ENCODE data around the gene UAP1.

The UAP1 gene

DNA sequence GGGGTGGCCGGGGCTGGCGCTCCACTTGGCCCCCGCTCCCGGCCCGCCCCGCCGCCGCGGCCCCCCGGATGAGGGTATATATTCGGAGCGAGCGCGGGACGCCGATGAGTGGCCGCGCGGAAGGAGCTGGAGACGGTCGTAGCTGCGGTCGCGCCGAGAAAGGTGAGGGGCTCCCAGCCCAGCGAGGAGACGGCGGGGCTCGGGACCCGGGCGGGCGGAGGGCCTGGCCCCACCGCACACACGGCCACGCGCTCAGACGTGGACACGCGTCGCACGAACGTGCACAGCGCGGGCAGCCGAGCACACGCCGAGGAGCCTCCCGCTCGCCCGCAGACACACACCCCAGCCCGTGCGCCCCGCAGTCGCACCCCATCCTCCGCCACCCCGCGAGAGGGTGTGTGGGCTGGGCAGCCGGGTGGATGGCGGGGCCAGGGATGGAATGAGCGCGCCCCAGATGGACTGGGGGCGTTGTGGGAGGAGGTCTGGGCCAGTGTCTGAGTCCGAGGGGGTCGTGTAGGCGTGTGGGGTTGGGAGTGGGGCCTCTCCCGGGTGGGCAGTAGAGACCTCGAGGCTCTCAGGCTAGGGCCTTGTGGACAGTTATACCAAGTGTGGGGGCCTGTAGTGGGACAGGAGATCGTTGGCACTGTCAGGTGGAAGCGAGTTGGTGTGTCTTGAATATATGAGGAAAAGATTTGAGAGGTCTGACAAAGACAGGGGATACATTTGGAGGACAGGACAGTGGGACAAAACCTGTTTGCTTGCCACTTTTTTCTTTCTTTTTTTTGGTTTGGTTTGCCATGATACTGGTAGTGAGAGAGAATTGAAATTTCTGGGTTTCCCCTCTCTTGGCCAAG, at the start of gene UAP1:
Gene UAP1 (plus strand): TSS at position 107 of the 854 bp plus-strand sequence. CDS start 4,347 bp downstream, outside the sequence.
- no peak for DNase-seq

GRCh38 chr1:162527314-162527713, 34.2 kb upstream of the UAP1 start:
- no peak for DNase-seq

DNA sequence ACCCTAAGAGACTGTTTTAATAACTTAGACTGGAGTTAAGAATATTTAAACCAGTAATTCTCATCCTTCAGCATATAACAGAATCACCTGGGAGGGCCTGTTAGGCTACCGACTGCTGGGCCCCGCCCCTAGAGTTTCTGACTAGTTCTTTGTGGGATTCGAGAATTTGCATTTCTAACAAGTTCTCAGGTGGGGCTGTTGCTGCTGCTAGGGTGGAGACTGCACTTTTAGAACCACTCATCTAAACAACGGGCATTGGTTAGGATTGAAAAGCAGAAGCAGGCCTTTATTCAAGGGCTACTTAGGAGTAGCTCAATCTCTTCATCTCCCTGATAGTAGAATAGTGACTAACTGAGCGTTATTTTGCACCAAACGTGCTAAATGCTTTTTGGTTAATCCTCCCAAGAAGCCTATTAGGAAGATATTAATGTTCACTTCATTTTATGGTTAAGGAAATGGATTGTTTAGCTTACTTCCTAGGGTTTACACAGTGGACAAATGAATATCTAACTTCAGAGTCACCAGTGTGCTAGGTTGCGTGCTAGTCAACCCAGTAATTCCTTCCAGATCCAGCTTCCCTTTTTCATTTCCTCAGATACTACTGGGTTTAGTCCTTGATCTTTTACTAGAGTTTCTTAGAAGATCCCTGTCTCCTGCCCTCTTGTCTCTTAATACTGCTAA, 31.1 kb upstream of the UAP1 start:
- DNase-seq: no peak

GRCh38 chr1:162530988-162531319, 30.6 kb upstream of the UAP1 start:
- DNase-seq: no peak

- DNase-seq: no peak
These were observed 26.0 kb upstream of the UAP1 start for GRCh38 chr1:162535501-162535900.

DNA sequence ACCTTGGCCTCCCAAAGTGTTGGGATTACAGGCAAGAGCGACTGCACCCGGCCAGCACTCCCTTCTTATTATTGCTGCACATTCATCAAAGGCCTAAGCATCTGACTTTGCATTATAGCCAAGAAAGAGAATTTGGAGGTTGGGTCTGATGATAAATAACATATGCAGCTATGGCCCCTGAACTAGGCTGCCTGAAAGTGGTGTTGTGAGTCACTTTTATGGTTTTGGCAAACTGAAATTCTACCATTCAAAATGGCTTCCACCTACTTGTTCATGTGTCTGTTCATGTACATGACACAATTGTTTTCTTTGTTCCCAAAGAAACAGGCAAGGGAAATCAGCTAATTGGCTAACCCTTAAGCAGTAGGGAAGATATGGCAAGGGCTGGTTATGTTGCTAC, 25.0 kb upstream of the UAP1 start:
- DNase-seq: no peak

DNA sequence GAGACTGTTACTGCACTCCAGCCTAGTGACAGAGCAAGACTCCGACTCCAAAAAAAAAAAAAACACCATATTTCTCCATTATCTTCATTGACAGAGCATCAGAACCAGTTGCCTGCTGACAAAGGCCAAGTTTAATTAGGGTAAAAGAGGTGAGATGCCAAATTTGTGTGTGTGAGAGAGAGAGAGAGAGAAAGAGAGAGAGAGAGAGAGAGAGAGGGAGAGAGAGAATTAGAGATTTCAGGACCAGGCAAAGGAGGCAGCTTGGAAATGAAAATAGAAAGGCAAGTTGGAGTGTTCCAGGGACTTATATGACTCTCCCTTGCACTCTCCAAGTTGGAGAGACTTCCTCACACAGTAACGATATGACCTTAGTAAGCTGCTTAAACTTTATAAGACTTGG, 24.3 kb upstream of the UAP1 start:
- no peak for DNase-seq

GRCh38 chr1:162538815-162539431, 22.6 kb upstream of the UAP1 start:
- peak; percentile 69 for DNase-seq

- DNase-seq: peak; percentile 72
These were observed 19.8 kb upstream of the UAP1 start for GRCh38 chr1:162541619-162542141.

- no peak for DNase-seq
These were observed 18.3 kb upstream of the UAP1 start for GRCh38 chr1:162543228-162543627.

DNA sequence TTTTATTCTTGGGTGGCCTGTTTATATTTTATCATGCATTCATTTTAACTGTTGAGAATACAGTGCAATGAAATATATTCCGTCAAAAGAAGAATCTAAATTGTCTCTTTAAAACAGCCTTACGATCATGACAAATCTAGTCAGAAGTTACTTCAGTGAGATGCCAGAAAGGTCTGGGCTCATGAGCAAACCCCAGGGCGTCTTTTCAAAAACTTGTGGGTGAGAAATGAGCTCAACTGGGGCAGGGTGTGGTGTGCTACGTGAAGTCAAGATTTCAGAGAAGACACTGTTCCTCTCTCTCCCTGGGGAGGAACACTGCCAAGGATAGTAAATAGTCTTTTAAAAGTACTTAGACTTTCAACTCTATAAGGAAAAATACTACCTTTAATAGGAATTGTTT, 13.4 kb upstream of the UAP1 start:
- no peak for DNase-seq

DNA sequence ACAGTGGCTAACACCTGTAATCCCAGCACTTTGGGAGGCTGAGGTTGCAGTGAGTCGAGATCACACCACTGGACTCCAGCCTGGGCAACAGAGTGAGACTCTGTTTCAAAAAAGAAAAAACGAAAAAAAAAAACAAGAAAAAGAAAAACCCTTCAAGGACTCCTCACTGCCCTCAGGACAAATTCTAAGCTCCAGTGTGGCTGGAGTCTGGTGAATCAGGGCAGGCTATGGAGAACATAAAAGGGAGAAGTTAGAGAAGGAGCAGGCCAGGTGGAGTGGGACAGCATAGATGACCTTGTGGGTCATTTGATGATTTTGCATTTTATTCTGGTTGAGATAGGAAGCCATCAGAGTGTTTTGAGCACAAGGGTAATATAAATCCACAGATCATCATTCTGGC, 12.5 kb upstream of the UAP1 start:
- no peak for DNase-seq

- no peak for DNase-seq
These were observed 10.6 kb upstream of the UAP1 start for GRCh38 chr1:162550925-162551324.

GRCh38 chr1:162551969-162552683, 9.4 kb upstream of the UAP1 start:
- DNase-seq: no peak

- DNase-seq: no peak
These were observed 8.8 kb upstream of the UAP1 start for GRCh38 chr1:162552684-162553252.

GRCh38 chr1:162554258-162554657, 7.3 kb upstream of the UAP1 start:
- no peak for DNase-seq

DNA sequence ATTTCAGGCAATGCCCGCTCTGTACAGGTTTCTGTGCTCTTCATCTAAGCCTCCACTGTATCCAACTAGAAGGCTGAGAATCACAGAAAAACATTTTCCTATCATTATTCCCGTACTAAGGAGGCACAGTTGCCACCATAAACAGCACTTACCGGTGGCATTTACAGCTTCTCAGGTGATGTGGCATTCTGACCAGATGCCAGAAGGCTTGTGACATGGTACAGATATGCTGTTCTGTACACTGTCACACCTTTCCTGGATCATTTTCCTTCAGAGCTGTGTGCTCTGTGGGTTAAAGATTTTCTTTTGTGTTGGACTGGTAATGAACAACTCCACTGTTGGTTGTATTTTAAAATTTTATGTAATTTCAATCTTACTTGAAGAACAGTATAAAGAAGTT, 4.0 kb upstream of the UAP1 start:
- no peak for DNase-seq

GRCh38 chr1:162560303-162561036, 1.1 kb upstream of the UAP1 start:
- no peak for DNase-seq

DNA sequence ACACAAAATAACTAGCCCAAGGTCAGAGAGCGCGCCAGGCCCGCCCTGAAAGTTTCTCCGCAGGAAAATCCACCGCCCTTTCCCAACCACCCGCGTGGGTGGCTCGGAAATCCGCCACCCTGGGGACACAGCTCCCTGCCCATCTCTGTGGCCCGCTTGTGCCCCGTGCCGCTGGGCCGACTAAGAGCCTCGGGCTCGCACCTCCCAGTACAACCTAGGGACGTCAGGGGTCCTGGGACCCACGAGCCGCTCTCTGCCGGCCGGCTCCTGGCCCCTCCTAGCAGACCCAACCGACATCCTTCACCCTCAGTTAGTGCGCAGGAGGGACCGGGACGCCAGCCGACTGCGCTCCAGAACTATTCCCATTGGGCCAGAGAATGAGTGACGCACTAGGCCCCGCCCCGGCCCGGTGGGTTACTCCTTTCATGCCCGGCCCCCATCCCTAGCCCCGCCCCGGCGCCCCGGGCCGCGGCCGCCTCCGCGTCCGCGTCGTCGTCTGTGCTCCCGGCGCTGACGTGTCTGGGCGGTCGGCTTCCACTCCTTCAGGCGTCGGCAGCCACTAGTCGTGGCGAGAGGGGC, 396 bp upstream of the UAP1 start:
- DNase-seq: peak; percentile 94

DNA sequence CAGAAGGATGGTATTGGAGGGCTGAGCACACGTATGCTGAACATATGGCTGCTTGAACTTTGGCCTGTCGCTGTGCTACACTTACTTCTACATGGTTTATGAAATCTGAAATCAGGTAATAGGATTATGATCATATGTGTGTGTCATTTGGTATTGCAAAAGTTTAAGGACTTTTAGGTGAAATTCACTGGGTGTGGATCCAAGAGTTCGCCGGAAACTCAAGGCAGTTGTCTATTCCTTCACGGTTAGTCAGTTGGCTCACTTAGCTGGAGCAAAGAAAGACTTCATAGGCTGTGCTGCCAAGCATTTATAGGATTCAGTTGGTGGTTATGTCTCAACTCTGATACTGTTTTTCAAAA, 927 bp downstream of the UAP1 start:
- peak; percentile 38 for DNase-seq

DNA sequence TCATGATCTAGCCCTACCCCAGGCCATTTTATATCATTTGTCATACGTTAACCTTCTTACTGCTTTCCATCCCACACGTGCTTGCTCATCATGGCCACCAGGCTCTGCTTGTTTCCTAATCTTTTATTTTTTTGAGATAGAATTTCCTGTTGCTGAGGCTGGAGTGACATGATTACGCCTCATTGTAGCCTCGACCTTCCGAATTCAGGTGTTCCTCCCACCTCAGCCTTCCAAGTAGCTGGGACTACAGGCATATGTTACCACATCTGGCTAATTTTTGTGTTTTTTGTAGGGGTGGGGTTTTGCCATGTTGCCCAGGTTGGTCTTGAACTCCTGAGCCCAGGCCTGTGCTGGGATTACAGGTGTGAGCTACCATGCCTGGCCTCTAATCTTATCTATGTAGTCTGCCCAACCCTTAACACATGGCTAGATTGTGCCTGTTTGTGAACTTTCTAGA, 3.3 kb downstream of the UAP1 start:
- DNase-seq: no peak

- no peak for DNase-seq
These were observed 3.9 kb downstream of the UAP1 start for GRCh38 chr1:162565460-162565859.

All from amniotic stem cell (primary cell).